ENCODE data around the gene MBD3L2. TPM values are rescaled to one million over a fixed set of nuclear protein-coding genes. Genes with fewer than 3 reads are reported as not detected.

Gene MBD3L2
- total RNA-seq, 4 donors from 2014 or later: not detected

GRCh38 chr19:7098701-7099596, 49.8 kb downstream of the MBD3L2 start:
- intact Hi-C loops (cut with DNase I): no loop called here
- WGBS, 2 donors: 1% methylated on average over 60 to 78 of the region's 78 CpGs
- TF ChIP-seq CTCF (IDR thresholded peaks at IDR 0.05) (no peak), POLR2A (IDR thresholded peaks at IDR 0.05) (peak in 1 of 2 donors; percentile 63)

GRCh38 chr19:7099597-7099921, 50.4 kb downstream of the MBD3L2 start:
- H3K27ac ChIP-seq: peak overlapping the region; percentile 89 to 95 (median 92)
- WGBS, 2 donors: 18% methylated on average over 9 of the region's 9 CpGs
- TF ChIP-seq POLR2A (IDR thresholded peaks at IDR 0.05) (no peak), CTCF (IDR thresholded peaks at IDR 0.05) (no peak)
- no peaks in the 10 kb centered on the region for H3K9me3 ChIP-seq
- intact Hi-C loops (cut with DNase I): no loop called here
- DNase-seq: no peak
- H3K4me3 ChIP-seq (replicated peaks in 1 of 3): peak overlapping the region in 2 of 3 donors; percentile 37 to 44
- H3K4me1 ChIP-seq: no peaks in the 10 kb centered on the region
- H3K27me3 ChIP-seq: no peaks in the 10 kb centered on the region
- no peaks in the 10 kb centered on the region for H3K36me3 ChIP-seq

More at GRCh38 chr19:7098701-7099596, 49.8 kb downstream of the MBD3L2 start:
- Histone ChIP-seq H3K36me3 (no peaks in the 10 kb centered on the region), H3K4me1 (no peaks in the 10 kb centered on the region), H3K9me3 (no peaks in the 10 kb centered on the region), H3K27me3 (no peaks in the 10 kb centered on the region), H3K27ac (peak overlapping the region; percentile 89 to 95 (median 92)), H3K4me3 (replicated peaks in 1 of 3) (peak overlapping the region in 2 of 3 donors; percentile 37 to 44)
- peak; percentile 93 to 94 for DNase-seq

Other genes with a start within 250 kb of the MBD3L2 start
- gene ADGRE1, start 161.7 kb upstream of the MBD3L2 start, total RNA-seq: not detected
- gene MBD3L2B, start 27.9 kb upstream of the MBD3L2 start, total RNA-seq: not detected
- not detected for gene MBD3L5, start 18.7 kb upstream of the MBD3L2 start, total RNA-seq
- not detected for gene MBD3L4, start 9.1 kb upstream of the MBD3L2 start, total RNA-seq
- not detected for gene MBD3L3, start 9.4 kb downstream of the MBD3L2 start, total RNA-seq
- 10 to 100 TPM in 3 of 4 donors, 1 to 10 TPM in 1; 9.5 to 16.9 (median 13.7) TPM for gene ZNF557, start 20.4 kb downstream of the MBD3L2 start, total RNA-seq
- 100 to 1,000 TPM in 1 of 4 donors, 10 to 100 TPM in 3; 38.9 to 101 (median 67.7) TPM for gene INSR, start 245.1 kb downstream of the MBD3L2 start, total RNA-seq

Measured in thyroid gland (tissue), 4 donors.